HG02623 (cell line): ENCODE measurements around the gene SLC22A2.

ENCODE experiments used
- ATAC-seq: cut with Tn5 transposase; IDR thresholded peaks from one replicate; pipeline ENCODE4 v1.9.1; 2021; ENCODE audit warnings: moderate library complexity; ENCODE audit not compliant: unreplicated experiment

The SLC22A2 gene

GRCh38 chr6:160274871-160275510, 16.4 kb upstream of the SLC22A2 start:
- ATAC-seq, result no peak

- ATAC-seq, result no peak
Observed at GRCh38 chr6:160273750-160274149, 15.1 kb upstream of the SLC22A2 start.

GRCh38 chr6:160273196-160273595, 14.6 kb upstream of the SLC22A2 start:
- ATAC-seq, result no peak

GRCh38 chr6:160272707-160273106, 14.1 kb upstream of the SLC22A2 start:
- no peak for ATAC-seq

GRCh38 chr6:160270347-160270746, 11.7 kb upstream of the SLC22A2 start:
- no peak for ATAC-seq

GRCh38 chr6:160269771-160270170, 11.2 kb upstream of the SLC22A2 start:
- ATAC-seq, result no peak

GRCh38 chr6:160269023-160269521, 10.5 kb upstream of the SLC22A2 start:
- ATAC-seq, result no peak

GRCh38 chr6:160267102-160267501, 8.5 kb upstream of the SLC22A2 start:
- ATAC-seq, result no peak

GRCh38 chr6:160265869-160266476, 7.4 kb upstream of the SLC22A2 start:
- peak; percentile 54 for ATAC-seq

GRCh38 chr6:160264061-160264612, 5.5 kb upstream of the SLC22A2 start:
- ATAC-seq, result no peak

- no peak for ATAC-seq
Observed at GRCh38 chr6:160263196-160263939, 4.7 kb upstream of the SLC22A2 start.

GRCh38 chr6:160261991-160262680, 3.5 kb upstream of the SLC22A2 start:
- no peak for ATAC-seq

GRCh38 chr6:160260803-160261450, 2.3 kb upstream of the SLC22A2 start:
- no peak for ATAC-seq

- ATAC-seq, result no peak
Observed at GRCh38 chr6:160260367-160260766, 1.7 kb upstream of the SLC22A2 start.

GRCh38 chr6:160259598-160259997, 977 bp upstream of the SLC22A2 start:
- no peak for ATAC-seq

- ATAC-seq, result no peak
Observed at GRCh38 chr6:160259143-160259425, 463 bp upstream of the SLC22A2 start.

- no peak for ATAC-seq
Observed at GRCh38 chr6:160256445-160256844, 2.2 kb downstream of the SLC22A2 start.

- no peak for ATAC-seq
Observed at GRCh38 chr6:160254467-160255312, 3.9 kb downstream of the SLC22A2 start.

- ATAC-seq, result peak; percentile 47
Observed at GRCh38 chr6:160253714-160254113, 4.9 kb downstream of the SLC22A2 start.

GRCh38 chr6:160253292-160253691, 5.3 kb downstream of the SLC22A2 start:
- no peak for ATAC-seq
